DMS79 (cell line): ENCODE data around the gene FAM53C.
"Not testable (repeated sequence)": the region's sequence is repeated elsewhere in the genome, so short reads cannot be mapped to it uniquely, and the experiment has no call there.

Experiments
- DNase-seq: peaks from one replicate; lab custom pipeline; 2025; lab: John Stamatoyannopoulos, UW

FAM53C gene

GRCh38 chr5:138351517-138351916, 13.5 kb downstream of the FAM53C start:
- no peak for DNase-seq

- DNase-seq = peak; percentile 18
These were observed 14.1 kb downstream of the FAM53C start, which contains the start of gene KDM3B for GRCh38 chr5:138352071-138352721. Gene KDM3B, plus strand, starts transcription at chr5:138352685. Its CDS starts 111 bp downstream, at chr5:138352796.

GRCh38 chr5:138352722-138353559, 14.9 kb downstream of the FAM53C start:
- no peak for DNase-seq

- DNase-seq = no peak
These were observed 15.6 kb downstream of the FAM53C start for GRCh38 chr5:138353560-138354080.

- DNase-seq = no peak
These were observed 16.3 kb downstream of the FAM53C start for GRCh38 chr5:138354387-138354786.

GRCh38 chr5:138354926-138355378, 16.9 kb downstream of the FAM53C start:
- no peak for DNase-seq

GRCh38 chr5:138359621-138360020, 21.6 kb downstream of the FAM53C start:
- no peak for DNase-seq

GRCh38 chr5:138360941-138361452, 22.9 kb downstream of the FAM53C start:
- DNase-seq = no peak

GRCh38 chr5:138364576-138364975, 26.5 kb downstream of the FAM53C start:
- DNase-seq = no peak

GRCh38 chr5:138366632-138367382, 28.7 kb downstream of the FAM53C start:
- DNase-seq = no peak

- no peak for DNase-seq
These were observed 31.2 kb downstream of the FAM53C start for GRCh38 chr5:138369261-138369660.

- DNase-seq = no peak
These were observed 31.6 kb downstream of the FAM53C start for GRCh38 chr5:138369706-138370105.

- DNase-seq = no peak
These were observed 32.5 kb downstream of the FAM53C start for GRCh38 chr5:138370537-138370936.

- no peak for DNase-seq
These were observed 33.4 kb downstream of the FAM53C start for GRCh38 chr5:138371454-138371853.

- DNase-seq = no peak
These were observed 34.2 kb downstream of the FAM53C start for GRCh38 chr5:138372225-138372624.

- no peak for DNase-seq
These were observed 34.6 kb downstream of the FAM53C start for GRCh38 chr5:138372653-138373052.

GRCh38 chr5:138382347-138382746, 44.3 kb downstream of the FAM53C start:
- no peak for DNase-seq

GRCh38 chr5:138385660-138386059, 47.6 kb downstream of the FAM53C start:
- DNase-seq = no peak

- no peak for DNase-seq
These were observed 48.2 kb downstream of the FAM53C start for GRCh38 chr5:138386290-138386689.

- no peak for DNase-seq
These were observed 51.3 kb downstream of the FAM53C start for GRCh38 chr5:138389332-138389731.

GRCh38 chr5:138389911-138390310, 51.8 kb downstream of the FAM53C start:
- DNase-seq = not testable (repeated sequence)

GRCh38 chr5:138391859-138392386, 53.9 kb downstream of the FAM53C start:
- DNase-seq = no peak
